NCI-H82 treated with DMSO at 0.1 percent for 48 hours (cell line): ENCODE measurements around the gene VSTM2B.
"Not testable (repeated sequence)": the region's sequence is repeated elsewhere in the genome, so short reads cannot be mapped to it uniquely, and the experiment has no call there.

Experiments
- DNase-seq: peaks from one replicate; lab custom pipeline; 2025; ENCODE audit not compliant: unreplicated experiment; lab: John Stamatoyannopoulos, UW

Gene VSTM2B

DNA sequence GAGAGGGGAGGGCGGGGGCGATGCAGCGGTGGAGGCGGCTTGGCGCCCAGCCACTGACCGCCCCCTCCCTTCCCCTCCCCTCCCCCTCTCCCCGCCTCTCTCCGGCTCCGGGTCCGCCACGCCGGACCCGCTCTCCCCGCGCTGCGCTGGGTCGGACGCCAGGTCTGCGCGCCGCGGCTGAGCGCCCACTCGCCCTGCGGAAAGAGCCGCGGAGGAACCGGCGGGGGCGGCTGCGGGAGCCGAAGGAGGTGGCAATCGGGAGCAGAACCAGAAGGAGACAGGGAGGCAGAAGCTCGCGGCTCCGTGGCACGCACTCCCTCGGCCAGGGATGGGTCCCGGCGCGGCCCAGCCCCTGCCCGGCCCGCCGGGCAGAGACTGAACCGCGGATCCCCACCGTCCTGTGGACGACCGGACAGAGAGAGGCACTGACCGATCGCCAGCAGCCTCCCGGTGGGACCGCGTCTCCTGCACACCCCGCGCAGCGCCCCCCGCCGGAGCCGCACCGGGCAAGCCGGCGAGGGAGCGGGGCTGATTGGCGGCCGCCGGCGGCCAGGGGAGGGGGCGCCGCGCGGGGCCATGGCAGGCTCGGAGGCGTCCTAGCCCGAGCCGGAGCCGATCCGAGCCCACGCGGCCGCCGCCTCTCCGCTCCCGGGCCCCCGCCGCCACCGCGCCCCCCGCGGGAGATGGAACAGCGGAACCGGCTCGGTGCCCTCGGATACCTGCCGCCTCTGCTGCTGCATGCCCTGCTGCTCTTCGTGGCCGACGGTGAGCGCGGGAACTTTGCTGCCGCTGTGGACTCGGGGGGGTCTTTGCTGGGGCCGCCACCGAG is at the start of gene VSTM2B:
Gene VSTM2B (plus strand): TSS at position 94 of the 829 bp plus-strand sequence. CDS start 590 bp downstream, at position 684.
- DNase-seq = no peak

DNA sequence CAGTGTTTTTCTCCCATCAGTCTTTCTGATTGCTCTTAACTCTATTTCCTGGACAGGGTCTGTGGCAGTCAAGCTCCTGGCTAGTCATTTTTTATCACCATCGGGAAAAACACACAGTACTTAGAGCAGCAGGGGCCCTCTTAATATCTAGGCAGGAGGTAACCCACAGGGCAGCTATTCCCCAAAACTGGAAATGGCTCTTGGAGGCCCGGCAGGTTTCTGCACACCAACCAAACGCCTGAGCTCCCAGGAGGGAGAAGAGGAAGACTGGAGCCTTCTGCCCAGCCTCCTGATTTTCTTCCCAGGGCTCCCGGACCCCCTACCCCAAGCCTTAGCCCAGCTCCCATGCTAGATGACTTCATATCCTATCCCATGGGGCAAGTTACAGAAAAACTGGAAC is 49.3 kb upstream of the VSTM2B start:
- no peak for DNase-seq

DNA sequence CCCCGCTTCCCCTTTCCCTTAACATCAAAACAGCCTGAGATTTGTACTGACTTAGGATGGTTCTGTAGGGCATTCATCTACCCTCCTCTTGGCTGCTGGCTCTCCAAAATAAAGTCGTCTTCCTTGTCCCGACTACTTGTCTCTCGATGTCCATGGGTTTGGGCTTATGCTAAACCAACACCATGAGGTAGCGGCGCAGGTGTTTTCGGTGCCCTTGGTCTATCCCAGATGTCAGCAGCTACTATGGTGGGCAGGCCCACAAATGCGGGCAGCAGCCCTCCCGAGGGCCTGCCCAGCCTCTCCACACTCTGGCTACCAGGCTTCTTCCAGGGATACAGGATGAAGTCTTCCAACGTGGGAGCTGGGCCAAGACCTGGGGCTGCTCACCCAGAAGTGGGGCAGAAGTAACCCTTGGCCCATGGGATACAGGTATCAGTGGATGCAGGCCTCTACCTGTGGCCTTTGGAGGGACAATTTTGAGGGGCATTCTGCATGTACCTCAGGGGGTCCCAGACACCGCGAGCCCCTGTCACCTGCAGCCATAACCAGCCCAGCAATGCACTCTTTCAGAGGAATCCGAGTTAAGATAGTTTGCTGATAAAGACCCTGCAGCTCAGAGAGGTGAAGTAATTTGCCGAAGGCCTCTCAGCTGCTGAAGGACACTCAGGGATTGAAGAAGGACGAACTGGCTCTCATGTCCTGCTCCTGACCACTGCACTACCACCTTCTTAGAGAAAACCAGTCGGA is 47.8 kb upstream of the VSTM2B start:
- DNase-seq = no peak

DNA sequence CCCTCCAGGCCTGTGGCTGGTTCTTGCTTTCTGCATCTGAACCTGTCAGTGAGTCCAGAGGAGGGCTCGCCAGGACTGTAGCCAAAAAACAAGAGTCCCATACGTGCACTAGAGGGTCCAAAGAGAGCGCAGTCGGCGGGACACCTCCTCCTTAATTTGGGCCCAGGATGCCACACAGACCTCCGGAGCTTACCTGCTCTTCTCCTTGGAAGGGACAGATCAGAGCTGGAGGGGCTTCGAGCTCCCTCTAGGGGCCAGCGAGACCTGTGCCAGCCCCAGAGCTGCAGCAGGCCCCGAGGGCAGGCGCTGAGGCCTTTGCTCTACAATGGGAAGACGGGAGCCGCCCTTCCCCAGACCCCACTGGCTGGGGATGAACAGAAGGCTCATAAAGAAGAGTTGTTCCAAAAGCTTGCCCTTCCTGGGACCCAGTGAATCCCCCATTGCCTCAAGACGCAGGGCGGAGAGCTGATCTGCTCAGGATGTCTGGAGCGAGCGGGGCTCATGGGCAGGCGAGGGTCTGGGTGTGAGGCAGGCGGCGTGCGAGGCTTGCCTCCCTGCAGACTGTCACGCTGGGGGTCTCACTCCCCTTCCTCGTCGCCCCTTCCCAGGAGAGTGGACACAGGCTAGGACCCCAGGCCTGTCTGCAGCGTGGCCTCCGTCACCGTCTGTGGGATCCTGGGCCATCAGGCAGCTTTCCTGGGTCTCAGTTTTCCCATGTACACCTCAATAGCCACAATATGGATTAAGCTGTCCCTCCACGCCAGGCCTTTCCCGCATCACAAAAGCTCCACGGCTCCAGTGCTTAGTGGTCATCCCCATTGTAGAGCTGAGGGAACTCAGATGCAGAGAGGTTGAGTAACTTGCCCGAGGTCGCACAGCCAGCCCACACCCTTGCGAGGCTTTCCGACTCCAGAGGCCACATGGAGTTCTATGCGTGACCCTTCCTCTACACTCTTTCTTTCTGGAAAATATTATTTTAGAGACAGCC is 46.9 kb upstream of the VSTM2B start:
- DNase-seq = no peak

DNA sequence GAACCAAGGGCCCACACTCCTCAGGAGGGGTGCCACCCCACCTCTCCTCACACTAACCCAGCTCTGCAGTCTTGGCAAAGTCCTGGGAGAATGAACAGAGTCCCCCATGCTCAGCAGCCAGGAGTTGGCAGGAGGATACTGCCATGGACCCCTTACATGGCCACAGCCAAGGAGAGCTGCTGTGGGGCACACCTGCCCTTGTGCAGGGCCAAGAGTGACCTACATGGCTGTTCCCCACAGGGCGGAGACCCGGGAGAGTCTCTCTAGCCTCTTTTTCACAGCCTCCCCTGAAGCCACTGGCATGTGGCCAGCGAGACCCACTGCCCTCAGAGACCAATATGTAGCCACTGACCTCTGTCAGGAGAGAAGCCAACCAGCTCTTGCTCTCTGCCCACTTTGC is 45.9 kb upstream of the VSTM2B start:
- DNase-seq = no peak

DNA sequence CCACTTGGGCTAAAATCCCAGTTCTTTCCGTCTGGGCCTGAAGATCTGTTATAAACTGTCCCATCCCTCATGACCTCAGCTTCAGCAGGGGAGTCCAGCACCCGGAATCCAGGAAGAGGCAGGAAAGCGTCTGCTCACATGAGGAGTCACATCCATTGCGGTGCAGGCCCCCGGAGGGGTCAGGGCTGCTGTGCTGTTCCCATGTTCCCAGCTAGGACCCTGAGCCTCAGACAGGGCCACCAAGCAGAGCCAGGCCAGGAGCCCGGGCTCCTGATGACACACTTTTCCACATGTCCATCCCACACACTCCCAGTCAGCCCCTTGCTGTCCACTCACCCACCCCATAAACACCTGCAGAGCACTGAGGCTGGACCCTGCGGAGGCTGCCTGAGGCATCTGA is 45.3 kb upstream of the VSTM2B start:
- DNase-seq = no peak

DNA sequence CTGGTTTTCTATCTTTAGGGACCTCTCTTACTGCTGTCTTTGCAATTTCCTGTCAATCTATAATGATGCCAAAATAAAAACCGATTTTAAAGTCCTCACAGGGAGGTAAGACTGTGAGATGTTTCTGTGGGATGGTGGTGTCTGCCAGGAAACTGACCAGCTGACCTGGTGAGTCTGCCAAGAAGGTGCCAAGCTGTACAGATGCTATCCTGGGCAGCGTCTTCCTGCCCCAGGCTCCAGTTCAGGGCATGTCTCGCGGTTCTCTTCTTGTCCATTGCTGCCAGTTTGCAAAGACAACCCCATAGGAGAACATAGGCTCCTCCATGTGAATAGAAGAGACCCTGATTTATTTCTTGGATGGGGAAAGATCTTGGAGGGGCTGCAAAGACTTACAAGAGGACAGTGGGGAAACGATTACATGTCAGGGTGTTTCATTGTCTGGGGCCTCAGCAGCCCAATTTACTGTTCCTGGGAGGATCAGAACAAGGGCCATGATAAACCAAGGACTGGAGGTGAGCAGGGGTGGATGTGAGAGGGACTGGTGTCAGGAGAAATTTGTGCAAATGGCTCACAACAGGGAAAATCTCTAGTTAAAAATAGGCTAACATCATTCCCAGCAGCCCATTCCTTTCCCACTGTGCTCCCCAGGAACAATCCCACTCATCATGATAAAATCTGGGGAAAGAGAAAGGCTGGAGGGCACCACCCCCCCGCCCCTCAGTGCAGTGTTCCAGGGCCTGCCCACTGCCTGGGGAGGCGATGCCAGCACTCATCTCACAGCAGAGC is 42.7 kb upstream of the VSTM2B start:
- no peak for DNase-seq

DNA sequence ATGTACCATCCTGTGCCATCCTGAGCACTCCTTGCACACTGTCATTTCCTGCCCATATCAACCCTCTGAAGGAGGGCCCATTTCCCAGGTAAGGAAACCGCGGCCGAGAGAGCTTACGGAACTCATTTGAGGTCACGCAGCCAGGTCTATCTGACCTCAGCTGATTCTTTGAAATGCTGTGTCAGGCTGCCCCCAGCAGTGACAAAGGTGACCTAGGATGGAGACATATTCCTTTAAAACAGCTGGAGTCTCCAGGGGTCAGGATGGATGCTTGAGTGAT is 42.2 kb upstream of the VSTM2B start:
- no peak for DNase-seq

DNA sequence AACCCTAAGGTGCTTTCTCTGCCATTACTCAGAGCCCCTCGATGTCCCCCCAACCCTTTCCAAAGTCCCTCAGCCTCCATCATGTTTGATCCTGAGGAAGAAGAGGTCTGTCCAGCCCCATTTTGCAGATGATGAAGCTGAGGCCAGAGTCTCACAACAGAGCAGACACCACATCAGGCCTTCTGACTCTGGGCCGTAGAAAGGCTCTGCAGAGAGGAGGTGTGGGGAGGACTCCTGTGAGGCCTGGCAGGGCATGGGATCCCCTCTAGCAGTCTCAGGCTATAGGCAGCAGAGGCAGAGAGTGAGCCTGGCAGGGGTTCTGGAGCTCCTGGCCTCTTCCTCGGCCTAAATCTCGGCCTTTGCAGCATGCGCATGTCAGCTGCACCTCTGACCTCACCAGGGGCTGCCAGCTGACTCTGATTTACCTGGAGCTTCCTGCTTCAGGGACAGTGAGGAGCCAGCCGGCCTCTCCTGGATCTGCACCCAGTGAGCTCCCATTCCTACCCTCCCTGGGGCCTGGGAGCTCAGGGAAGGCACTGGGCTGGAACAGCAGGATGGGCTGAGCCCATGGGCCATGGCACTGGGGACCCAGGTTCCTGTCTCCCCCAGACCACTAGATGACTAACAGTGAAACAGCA is 41.7 kb upstream of the VSTM2B start:
- no peak for DNase-seq

DNA sequence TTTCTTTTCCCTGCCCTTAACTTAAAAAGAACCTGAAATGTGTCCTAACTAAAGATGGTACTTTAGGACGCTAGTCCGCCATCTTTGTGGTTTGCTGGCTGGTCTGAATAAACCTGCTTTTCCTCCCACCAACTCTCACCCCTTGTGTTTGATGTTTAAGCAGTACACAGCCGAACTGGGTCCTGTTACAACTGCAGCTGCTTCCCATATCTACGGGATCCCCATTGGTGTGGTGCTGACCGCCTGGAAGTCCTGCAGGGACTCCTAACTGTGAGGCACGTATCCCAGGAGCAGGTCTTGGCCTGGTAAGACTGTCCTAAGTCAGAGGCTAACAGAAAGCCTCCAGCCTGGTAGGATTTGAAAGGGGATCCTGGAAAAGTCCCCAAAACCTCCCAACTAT is 40.9 kb upstream of the VSTM2B start:
- no peak for DNase-seq

DNA sequence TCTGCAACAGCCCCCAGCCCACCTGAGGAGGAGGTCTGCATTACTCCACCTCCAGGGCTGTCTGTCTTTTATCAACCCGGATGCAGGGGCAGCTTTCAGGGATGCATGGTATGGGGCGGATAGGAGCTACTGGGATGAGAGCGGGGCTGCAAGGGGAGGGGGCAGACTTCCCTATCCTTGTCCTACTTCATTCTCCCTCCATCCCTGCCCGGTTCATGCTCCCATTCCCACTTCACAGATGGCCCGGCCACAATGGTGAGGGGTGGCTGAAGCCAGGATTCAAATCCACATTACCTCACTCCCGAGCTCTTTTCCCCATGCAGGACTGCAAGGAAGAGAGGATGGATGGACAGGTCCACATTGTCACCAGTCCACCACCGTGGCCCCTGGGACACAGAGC is 40.5 kb upstream of the VSTM2B start:
- no peak for DNase-seq

DNA sequence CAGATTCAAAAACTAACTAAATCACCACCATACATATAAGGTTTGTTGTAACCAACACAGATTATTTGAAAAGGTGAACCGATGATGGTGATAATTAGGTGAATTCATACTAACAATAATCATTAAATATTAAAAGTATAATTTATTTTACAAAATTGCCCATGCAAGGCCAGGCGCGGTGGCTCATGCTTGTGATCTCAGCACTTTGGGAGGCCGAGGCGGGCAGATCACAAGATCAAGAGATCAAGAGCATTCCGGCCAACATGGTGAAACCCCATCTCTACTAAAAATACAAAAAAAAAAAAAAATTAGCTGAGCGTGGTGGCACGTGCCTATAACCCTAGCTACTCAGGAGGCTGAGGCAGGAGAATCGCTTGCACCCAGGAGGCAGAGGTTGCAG is 38.8 kb upstream of the VSTM2B start:
- DNase-seq = not testable (repeated sequence)

DNA sequence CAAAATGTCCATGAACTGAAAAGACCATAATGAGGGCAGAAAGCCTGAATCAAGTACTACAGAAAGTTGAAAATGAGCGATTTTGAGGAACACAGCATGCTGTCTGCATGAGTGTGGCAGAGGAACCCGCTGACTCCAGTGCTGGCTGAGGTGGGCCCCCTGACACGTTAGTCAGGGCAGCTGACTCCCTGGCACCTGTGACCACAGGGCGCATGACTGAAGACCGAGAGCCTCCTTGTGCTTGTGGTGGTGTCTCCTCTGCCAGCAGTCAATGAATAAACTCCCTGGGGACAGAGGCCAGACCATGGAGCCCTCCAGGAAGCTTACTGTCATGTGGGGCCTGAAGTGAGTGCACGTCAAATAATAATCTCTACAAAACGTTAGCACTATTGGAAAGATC is 38.4 kb upstream of the VSTM2B start:
- no peak for DNase-seq

DNA sequence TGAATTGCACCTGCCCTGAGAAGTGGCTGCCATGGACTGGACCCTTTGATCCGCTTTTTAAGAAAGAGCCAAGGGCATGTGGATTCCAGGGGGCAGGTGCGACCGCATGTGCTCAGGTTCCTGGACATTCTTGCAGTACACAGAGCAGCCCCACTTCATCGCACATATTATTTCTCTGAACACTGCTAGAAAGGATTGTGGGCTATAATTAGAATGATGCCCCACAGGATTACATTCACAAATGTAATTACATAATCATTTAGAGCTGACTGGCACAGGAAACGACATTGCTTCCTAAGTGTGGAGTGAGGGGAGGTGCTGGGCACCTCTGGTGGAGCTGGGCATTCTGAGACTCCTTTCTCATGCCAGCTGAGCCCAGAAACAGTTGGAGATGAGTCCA is 37.5 kb upstream of the VSTM2B start:
- no peak for DNase-seq

DNA sequence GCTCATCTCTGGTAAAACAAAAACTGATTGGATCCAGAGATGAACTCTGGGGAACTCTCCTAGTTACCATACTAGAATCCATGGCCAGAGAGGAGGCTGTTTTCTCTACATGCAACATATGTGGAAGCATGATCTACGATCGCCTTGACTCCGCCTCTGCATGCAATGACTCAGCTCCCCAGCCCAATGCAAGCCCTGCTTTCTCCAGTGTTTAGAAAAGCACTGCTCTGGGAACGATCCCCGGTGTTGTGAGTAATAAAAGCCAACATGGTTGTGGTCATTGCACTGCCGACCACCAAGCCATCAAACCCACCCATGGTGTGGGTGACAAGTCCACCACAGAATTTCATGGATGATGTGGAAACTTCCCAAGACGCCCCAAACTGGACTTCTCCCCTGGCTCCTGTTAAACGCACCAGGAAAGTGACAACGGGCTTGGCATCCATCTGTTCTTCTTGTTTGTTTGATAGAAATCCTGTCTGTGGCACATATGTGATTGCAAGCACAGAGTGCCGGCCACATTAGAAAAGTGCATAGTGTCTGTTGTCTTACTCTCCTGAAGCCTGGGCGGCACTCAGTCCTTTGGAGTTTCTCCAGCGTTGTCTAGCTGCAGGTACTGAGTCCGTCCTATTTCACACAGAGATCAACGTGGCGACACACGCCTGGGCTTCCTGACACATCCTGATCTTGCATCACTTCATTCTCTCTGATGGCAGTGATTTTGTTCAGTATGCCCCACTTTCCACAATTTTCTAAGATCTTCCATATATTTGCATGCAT is 36.4 kb upstream of the VSTM2B start:
- no peak for DNase-seq

DNA sequence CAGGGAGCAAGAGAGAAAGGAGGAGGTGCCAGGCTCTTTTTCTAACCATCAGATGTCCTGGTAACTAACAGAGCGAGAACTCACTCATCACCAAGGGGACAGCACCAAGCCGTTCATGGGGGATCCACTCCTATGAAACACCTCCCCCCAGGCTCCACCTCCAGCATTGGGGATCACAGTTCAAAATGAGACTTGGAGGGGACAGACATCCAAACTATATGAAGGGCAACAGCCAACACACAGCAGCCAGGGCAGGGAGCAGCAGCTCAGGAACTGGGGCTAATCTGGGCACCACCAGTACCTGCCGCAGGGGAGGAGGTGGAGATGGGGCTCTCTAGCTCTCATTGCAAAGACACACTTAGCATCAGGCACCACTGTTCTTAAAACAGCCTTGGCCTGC is 34.3 kb upstream of the VSTM2B start:
- DNase-seq = no peak

DNA sequence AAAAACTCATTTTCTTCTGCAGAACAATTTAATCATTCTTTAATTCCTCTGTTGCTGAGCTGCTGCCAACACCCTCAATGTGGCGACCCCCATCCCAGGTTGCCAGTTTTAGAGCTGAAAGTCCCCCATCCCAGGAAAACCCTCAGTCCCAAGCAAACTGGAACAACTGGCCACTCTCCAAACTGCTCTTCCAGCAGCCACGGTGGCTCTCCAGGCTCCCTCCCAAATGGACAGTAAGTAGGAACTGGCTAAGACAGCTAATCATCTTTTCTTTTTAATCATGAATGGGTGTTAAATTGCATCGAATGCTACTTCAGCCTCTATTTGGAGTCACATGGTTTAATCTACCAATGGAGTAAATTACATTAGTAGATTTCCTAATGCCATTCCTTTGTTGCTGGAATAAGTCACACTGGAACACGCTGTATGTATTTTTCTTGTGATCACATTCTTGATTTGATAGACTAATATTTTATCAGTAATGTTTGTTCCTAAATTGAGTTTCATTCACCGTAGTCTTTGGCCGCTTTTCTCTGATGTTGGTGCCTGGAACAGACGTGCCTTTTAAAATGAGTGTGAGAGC is 33.7 kb upstream of the VSTM2B start:
- DNase-seq = no peak

DNA sequence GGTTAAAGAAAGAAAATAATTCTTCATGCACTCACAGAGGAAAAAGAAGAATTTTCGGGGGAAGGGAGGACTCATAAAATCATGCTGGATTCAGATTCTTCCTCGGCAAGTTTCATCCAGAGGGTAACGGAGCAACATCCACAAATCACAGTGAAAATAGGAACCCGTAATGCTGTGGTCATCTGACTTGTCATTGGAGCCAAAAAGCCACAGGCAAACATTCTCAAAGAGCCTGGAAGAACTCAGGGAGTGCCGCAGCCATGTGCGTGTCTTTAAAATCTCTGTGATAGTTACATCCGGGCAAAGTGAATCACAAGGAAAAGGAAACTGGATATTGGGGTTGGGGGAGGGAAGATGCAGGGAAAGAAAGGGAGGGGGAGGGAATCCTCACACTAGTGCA is 33.0 kb upstream of the VSTM2B start:
- no peak for DNase-seq

DNA sequence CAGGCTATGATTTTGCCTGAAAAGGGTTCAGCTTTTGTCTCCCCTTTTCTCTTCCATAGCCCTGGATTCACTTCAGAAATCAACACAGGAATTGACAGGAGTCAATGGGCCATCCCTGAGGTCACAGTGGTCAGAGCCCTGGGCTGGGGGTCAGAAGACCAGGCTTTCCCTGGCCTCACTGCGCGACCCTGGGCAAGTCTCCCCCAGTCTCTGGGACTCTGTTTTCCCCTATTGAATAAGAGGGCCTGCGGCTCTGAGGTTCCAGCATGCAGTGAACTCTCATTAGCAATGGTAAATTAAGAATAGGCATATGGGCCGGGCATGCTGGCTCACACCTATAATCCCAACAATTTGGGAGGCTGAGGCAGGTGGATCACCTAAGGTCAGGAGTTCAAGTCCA is 30.7 kb upstream of the VSTM2B start:
- no peak for DNase-seq
